Subcutaneous abdominal adipose tissue (tissue), 5 donors: ENCODE measurements around the gene CD59.
"Not testable (repeated sequence)": the region's sequence is repeated elsewhere in the genome, so short reads cannot be mapped to it uniquely, and the experiment has no call there.

Source experiments
- H3K27ac ChIP-seq: one replicate; pipeline ENCODE4 v1.7.0; 2013; ENCODE audit warnings: low read depth, mild to moderate bottlenecking, inconsistent platforms, low read length, moderate library complexity
- H3K27me3 ChIP-seq, 5 donors: one replicate each; pipeline ENCODE4 v1.7.0; 2013; ENCODE audit warnings: low read length in 5 of 5, inconsistent platforms in 1 of 5; ENCODE audit not compliant: control insufficient read depth in 5 of 5, insufficient read depth in 4 of 5
- H3K36me3 ChIP-seq, 5 donors: one replicate each; pipeline ENCODE4 v1.7.0; 2013; ENCODE audit warnings: low read length in 5 of 5; ENCODE audit not compliant: control insufficient read depth in 5 of 5, insufficient read depth in 5 of 5
- H3K4me1 ChIP-seq, 5 donors: one replicate each; pipeline ENCODE4 v1.7.0; 2013; ENCODE audit warnings: low read length in 5 of 5, mild to moderate bottlenecking in 3 of 5, moderate library complexity in 1 of 5; ENCODE audit not compliant: control insufficient read depth in 5 of 5, insufficient read depth in 5 of 5
- H3K4me3 ChIP-seq, 5 donors: one replicate each; pipeline ENCODE4 v1.7.0; 2013; ENCODE audit warnings: low read length in 5 of 5, low read depth in 1 of 5
- H3K9ac ChIP-seq, 5 donors: one replicate each; pipeline ENCODE4 v1.7.0; 2013; ENCODE audit warnings: low read length in 5 of 5, mild to moderate bottlenecking in 4 of 5, moderate library complexity in 3 of 5
- H3K9me3 ChIP-seq, 5 donors: one replicate each; pipeline ENCODE4 v1.7.0; 2013; ENCODE audit warnings: low read length in 5 of 5; ENCODE audit not compliant: control insufficient read depth in 5 of 5
- donor health status: healthy.
- donor health status: healthy.
- donor health status: healthy.
- donor health status: healthy.
- donor health status: healthy.

The CD59 gene

DNA sequence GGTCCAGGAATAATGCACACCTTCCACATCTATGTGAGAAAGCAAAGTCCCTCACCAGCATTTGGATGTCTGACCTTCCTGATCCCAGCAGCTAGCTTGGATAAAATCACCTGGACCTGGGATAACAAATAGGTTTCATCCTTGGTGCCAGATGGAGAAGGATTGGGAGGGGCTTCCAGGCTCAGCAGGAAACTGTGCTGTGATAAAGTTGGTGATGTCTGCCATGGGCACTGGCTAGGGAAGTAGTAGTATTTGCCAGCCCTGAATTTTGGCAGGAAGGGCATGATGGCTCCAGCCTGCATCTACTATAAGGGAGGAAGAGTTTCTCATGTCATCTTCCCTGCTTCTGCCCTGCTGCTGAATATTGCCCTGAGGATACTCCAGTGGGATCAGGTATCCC lies 73.1 kb downstream of the CD59 start:
- H3K27ac ChIP-seq: no peak overlapping the region
- H3K27me3 ChIP-seq: no peaks in the 10 kb centered on the region
- no peak overlapping the region for H3K4me3 ChIP-seq
- H3K4me1 ChIP-seq: peaks cover 0 to 8% (median 0%) of the 10 kb centered on the region in 5 donors
- H3K9me3 ChIP-seq: no peaks in the 10 kb centered on the region
- H3K36me3 ChIP-seq: no peaks in the 10 kb centered on the region
- H3K9ac ChIP-seq: no peak overlapping the region

DNA sequence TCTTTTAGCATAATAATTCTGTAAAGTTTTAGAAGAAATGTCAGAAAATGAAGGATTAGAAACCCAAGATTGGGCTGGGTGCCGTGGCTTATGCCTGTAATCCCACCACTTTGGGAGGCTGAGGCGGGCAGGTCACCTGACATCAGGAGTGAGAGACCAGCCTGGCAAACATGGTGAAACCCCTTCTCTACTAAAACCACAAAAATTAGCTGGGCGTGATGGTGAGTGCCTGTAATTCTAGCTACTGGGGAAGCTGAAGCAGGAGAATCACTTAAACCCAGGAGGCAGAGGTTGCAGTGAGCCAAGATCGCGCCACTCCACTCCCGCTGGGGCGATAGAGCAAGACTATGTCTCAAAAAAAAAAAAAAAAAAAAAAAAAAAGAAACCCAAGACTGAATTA lies 74.7 kb downstream of the CD59 start:
- H3K4me1 ChIP-seq, H3K27ac ChIP-seq, H3K9ac ChIP-seq: not testable (repeated sequence)

GRCh38 chr11:33660962-33661361 lies 75.3 kb downstream of the CD59 start:
- Histone ChIP-seq H3K36me3 (no peaks in the 10 kb centered on the region), H3K9me3 (no peaks in the 10 kb centered on the region), H3K27ac (no peak overlapping the region), H3K9ac (no peak overlapping the region), H3K4me3 (no peak overlapping the region), H3K27me3 (no peaks in the 10 kb centered on the region), H3K4me1 (peaks cover 0 to 8% (median 0%) of the 10 kb centered on the region in 5 donors)

More for the DNA sequence above, 74.7 kb downstream of the CD59 start:
- H3K9me3 ChIP-seq, H3K36me3 ChIP-seq, H3K4me3 ChIP-seq, H3K27me3 ChIP-seq: not testable (repeated sequence)

GRCh38 chr11:33659370-33660139 lies 76.7 kb downstream of the CD59 start:
- H3K9me3 ChIP-seq: no peaks in the 10 kb centered on the region
- H3K4me3 ChIP-seq: no peak overlapping the region
- no peaks in the 10 kb centered on the region for H3K36me3 ChIP-seq
- no peak overlapping the region for H3K27ac ChIP-seq
- H3K9ac ChIP-seq: no peak overlapping the region
- no peaks in the 10 kb centered on the region for H3K27me3 ChIP-seq
- H3K4me1 ChIP-seq: peaks cover 0 to 8% (median 0%) of the 10 kb centered on the region in 5 donors

DNA sequence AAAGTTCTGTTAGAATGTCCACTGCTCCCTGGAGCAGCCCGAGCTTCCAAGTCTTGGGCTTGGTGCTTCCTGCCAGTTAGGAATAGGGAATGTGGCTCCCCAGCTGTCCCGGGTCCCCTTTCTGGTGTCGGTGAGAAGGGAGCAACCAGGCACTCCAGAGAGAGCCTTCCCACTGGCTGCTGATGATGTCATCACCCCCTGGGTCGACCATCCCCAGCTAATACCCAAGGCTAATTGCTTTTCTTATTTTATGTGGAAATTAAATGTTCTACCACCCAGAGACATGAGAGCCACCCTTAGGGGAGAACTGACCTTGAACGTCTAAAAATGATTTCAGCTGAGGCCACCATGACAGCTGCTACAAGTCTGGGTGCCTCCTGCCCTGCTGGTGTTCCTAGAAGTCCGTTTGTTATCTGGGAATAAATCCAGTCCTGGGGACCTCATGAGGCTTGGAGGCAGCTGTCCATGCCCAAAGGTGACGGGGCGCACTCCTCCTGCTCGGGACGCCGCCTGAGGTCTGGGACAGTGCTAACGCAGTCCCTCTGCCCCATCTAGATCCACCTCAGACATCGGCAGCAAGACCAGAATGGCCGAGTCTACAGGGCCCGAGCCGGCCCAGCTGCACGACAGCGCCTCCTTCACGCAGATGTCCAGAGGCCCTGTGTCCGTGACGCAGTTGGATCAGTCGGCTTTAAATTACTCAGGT lies 77.9 kb downstream of the CD59 start:
- peaks cover 0 to 8% (median 0%) of the 10 kb centered on the region in 5 donors for H3K4me1 ChIP-seq
- H3K9me3 ChIP-seq: no peaks in the 10 kb centered on the region
- H3K9ac ChIP-seq: no peak overlapping the region
- no peak overlapping the region for H3K4me3 ChIP-seq
- H3K36me3 ChIP-seq: no peaks in the 10 kb centered on the region
- H3K27me3 ChIP-seq: no peaks in the 10 kb centered on the region
- H3K27ac ChIP-seq: no peak overlapping the region

GRCh38 chr11:33657757-33658156 lies 78.5 kb downstream of the CD59 start:
- Histone ChIP-seq H3K27me3 (no peaks in the 10 kb centered on the region), H3K9me3 (no peaks in the 10 kb centered on the region), H3K4me1 (peaks cover 0 to 8% (median 0%) of the 10 kb centered on the region in 5 donors), H3K36me3 (no peaks in the 10 kb centered on the region), H3K9ac (no peak overlapping the region), H3K27ac (no peak overlapping the region), H3K4me3 (no peak overlapping the region)

DNA sequence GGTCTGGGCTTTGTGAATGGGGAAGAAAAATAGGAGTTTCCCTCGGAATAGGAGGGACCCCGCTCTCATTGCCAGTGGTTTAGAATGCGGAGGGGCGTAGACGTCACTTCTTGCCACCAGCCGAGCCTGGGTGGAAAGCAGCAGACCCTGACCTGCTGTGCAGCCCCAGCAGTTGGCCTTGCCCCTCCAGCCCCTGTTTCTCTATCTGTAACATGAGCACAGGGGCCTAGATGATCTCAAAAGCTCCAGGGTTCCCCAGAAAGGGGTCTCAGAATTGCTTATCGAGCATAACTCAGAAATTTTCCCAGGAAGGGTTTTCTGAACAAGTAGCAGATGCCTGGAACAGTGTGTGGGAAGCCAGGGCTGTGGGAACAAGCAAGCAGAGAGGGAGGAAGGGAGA lies 79.5 kb downstream of the CD59 start:
- Histone ChIP-seq H3K9me3 (no peaks in the 10 kb centered on the region), H3K4me3 (no peak overlapping the region), H3K9ac (no peak overlapping the region), H3K4me1 (peaks cover 2 to 14% (median 9%) of the 10 kb centered on the region in 5 donors), H3K27me3 (no peaks in the 10 kb centered on the region), H3K36me3 (no peaks in the 10 kb centered on the region), H3K27ac (no peak overlapping the region)

DNA sequence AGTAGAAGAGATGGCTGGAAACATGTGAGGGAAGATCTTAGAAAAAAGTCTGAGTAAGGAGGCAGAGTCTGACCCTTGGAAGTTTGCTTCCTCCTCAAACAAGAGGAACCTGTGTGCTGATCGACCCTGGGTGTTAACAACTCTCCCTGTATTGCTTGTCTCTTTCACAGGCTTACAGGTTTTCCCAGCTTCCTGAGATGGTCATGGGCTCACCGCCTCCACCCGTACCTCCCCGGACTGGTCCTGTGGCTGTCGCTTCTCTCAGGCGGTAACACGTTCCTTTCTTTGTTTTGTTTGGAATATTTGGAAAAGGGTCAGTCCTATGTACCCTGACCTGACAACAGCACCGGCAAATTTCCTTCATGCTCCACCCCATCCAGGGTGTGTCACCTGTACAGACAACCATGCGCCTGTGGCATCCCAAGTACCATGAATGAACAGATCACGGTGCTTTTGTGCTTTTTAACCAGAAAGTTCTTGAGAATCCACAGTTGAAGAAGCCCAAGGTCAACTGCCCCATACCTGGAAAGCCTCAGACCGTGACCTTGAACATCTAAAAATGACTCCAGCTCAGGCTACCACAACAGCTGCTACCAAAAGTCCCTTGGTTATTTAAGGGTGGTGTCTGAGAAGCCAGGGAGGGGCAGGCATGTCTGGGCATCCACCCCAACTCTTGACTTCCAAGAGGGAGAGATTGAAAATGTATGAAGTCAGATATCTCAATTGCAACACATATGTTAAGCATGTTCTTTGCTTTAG lies 80.2 kb downstream of the CD59 start:
- Histone ChIP-seq H3K27me3 (no peaks in the 10 kb centered on the region), H3K9me3 (no peaks in the 10 kb centered on the region), H3K36me3 (no peaks in the 10 kb centered on the region), H3K4me1 (peaks cover 2 to 14% (median 11%) of the 10 kb centered on the region in 5 donors), H3K4me3 (no peak overlapping the region), H3K27ac (no peak overlapping the region), H3K9ac (no peak overlapping the region)

DNA sequence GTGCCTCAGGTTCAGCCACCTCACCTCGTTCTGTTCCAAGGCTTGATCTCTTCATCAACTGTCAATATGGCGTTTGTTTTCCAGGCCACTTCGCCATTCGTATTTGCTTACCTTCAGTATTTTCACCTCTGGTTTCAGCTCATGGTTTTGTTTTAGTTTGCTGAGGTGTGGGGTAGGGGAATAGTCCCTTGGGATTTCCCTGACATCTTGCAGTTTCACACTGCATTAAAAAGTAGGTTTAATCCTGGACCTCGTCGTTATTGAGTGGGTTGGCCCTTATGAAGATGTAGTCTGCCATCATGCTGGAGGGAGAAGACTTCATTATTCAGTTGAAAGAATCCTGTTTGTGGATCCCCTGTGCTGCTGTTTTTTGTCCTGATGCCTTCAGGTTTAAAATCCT lies 81.6 kb downstream of the CD59 start:
- Histone ChIP-seq H3K9ac (no peak overlapping the region), H3K36me3 (no peaks in the 10 kb centered on the region), H3K27me3 (no peaks in the 10 kb centered on the region), H3K9me3 (no peaks in the 10 kb centered on the region), H3K27ac (no peak overlapping the region), H3K4me3 (no peak overlapping the region), H3K4me1 (peaks cover 2 to 14% (median 11%) of the 10 kb centered on the region in 5 donors)
